ENCODE measurements around the gene DISC1. TPM values are rescaled to one million over a fixed set of nuclear protein-coding genes. Genes with fewer than 3 reads are reported as not detected.

Gene DISC1
- total and polyA plus RNA-seq, 2 of the 13 experiments (the other 11 are each of a cell fraction or from before 2014, with no cell fraction given), result 4.2 to 4.6 TPM

- DNase-seq (ENCODE audit: low spot score), result no peak
- no TSS peak for BruUV-seq (replicated peaks)
- in situ Hi-C loops (cut with HindIII; ENCODE audit: extremely low pct_ligation_motif_present, low pct_unique_long_range_greater_than_20kb), result no loop called here
Measured at GRCh38 chr1:231986631-231987336, 360.2 kb downstream of the DISC1 start.

DNA sequence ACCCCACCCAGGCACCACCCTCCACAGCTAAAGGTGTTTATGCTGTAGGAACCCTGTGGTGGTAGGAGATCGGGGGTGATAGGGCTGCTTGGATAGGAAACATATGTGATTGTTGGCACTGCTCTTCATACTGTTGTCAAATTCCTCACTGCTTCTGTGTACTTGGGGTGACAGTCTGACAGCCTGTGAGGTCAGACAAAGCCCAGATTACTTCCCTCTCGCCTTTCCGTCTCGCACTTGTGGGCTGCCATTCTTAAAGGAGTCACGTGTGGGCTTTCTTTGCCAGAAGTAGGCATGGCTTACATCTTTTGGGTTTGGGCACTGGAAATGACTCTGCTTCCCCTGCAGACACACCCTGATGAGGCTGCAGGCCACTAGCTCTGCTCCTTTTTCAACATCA is 363.8 kb downstream of the DISC1 start:
- WGBS (ENCODE audit: low lambda C conversion rate), result 92% methylated on average over 5 of the region's 5 CpGs
- no peak overlapping the region for H3K9ac ChIP-seq (ENCODE audit: insufficient read depth, low read depth, low read length)
- DNase-seq (ENCODE audit: low spot score), result no peak
- ATAC-seq, result no peak
- POLR2A ChIA-PET, result no interaction called here
- in situ Hi-C loops (cut with HindIII; ENCODE audit: extremely low pct_ligation_motif_present, low pct_unique_long_range_greater_than_20kb) (no loop called here), intact Hi-C loops (cut with micrococcal nuclease; ENCODE audit: unreplicated experiment) (no loop called here)
- H2AFZ ChIP-seq (ENCODE audit: low read length), result no peak overlapping the region
- no peaks in the 10 kb centered on the region for H3K36me3 ChIP-seq (replicated peaks in 1 of 2; ENCODE audit: control insufficient read depth in 1 of 2, insufficient read depth in 2 of 2, low read length in 2 of 2)
- no TSS peak for BruUV-seq (replicated peaks)
- CTCF ChIA-PET (ENCODE audit: low intra/inter-chr PET ratio, low total read pairs), result no interaction called here
- no peak for FAIRE-seq
- no peak overlapping the region for H3K4me3 ChIP-seq (replicated peaks in 1 of 3; ENCODE audit: insufficient read depth in 1 of 3, low read depth in 2 of 3, low read length in 3 of 3)
- no peak overlapping the region for H3K27ac ChIP-seq (ENCODE audit: extremely low read length, insufficient read depth, low read length)
- H3K4me2 ChIP-seq (ENCODE audit: low read depth, low read length), result no peak overlapping the region
- no peaks in the 10 kb centered on the region for H3K9me3 ChIP-seq (ENCODE audit: low read length)
- no peaks in the 10 kb centered on the region for H3K79me2 ChIP-seq (ENCODE audit: insufficient read depth, low read length)
- H3K27me3 ChIP-seq (ENCODE audit: control insufficient read depth in 1 of 2, insufficient read depth in 2 of 2, low read length in 2 of 2), result no peaks in the 10 kb centered on the region
- H4K20me1 ChIP-seq (ENCODE audit: insufficient read depth, low read length), result no peaks in the 10 kb centered on the region
- H3K4me1 ChIP-seq (ENCODE audit: insufficient read depth, low read length), result no peaks in the 10 kb centered on the region
- no peak for TF ChIP-seq ZNF263 (CRISPR knock-in tag; IDR thresholded peaks at IDR 0.05)
- no peak for TF ChIP-seq HOXD1 (CRISPR knock-in tag; IDR thresholded peaks at IDR 0.05)
- TF ChIP-seq ZFP90 (CRISPR knock-in tag; IDR thresholded peaks at IDR 0.05; ENCODE audit: borderline replicate concordance), result no peak
- no peak for TF ChIP-seq RARG (CRISPR knock-in tag; IDR thresholded peaks at IDR 0.05; ENCODE audit: low read depth)
- no peak for TF ChIP-seq ZNF17 (CRISPR knock-in tag; IDR thresholded peaks at IDR 0.05)
- no peak for TF ChIP-seq SMYD3 (CRISPR knock-in tag; IDR thresholded peaks at IDR 0.05)
- TF ChIP-seq, protein P1, sequence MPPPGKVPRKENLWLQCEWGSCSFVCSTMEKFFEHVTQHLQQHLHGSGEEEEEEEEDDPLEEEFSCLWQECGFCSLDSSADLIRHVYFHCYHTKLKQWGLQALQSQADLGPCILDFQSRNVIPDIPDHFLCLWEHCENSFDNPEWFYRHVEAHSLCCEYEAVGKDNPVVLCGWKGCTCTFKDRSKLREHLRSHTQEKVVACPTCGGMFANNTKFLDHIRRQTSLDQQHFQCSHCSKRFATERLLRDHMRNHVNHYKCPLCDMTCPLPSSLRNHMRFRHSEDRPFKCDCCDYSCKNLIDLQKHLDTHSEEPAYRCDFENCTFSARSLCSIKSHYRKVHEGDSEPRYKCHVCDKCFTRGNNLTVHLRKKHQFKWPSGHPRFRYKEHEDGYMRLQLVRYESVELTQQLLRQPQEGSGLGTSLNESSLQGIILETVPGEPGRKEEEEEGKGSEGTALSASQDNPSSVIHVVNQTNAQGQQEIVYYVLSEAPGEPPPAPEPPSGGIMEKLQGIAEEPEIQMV (CRISPR knock-in tag; IDR thresholded peaks at IDR 0.05; ENCODE audit: low read depth), result no peak
- no peak for TF ChIP-seq ZNF660 (CRISPR knock-in tag; IDR thresholded peaks at IDR 0.05; ENCODE audit: borderline replicate concordance, low read depth)
- TF ChIP-seq ZNF281 (CRISPR knock-in tag; IDR thresholded peaks at IDR 0.05; ENCODE audit: borderline replicate concordance), result no peak
- no peak for TF ChIP-seq NKX3-1 (CRISPR knock-in tag; IDR thresholded peaks at IDR 0.05)
- no peak for TF ChIP-seq ZFP62 (CRISPR knock-in tag; IDR thresholded peaks at IDR 0.05)
- TF ChIP-seq ZBTB20 (CRISPR knock-in tag; IDR thresholded peaks at IDR 0.05; ENCODE audit: borderline replicate concordance, low read depth), result no peak
- TF ChIP-seq HMGA1 (CRISPR knock-in tag; conservative IDR thresholded peaks at IDR 0.05), result no peak
- TF ChIP-seq KAT2B (IDR thresholded peaks at IDR 0.05; ENCODE audit: borderline replicate concordance, low read depth, low read length), result no peak

More at GRCh38 chr1:231986631-231987336, 360.2 kb downstream of the DISC1 start:
- no peak overlapping the region for H3K4me3 ChIP-seq (replicated peaks in 1 of 3; ENCODE audit: insufficient read depth in 1 of 3, low read depth in 2 of 3, low read length in 3 of 3)
- intact Hi-C loops (cut with micrococcal nuclease; ENCODE audit: unreplicated experiment), result loop anchor here (10.0 kb wide), 1 partner anchor 122 kb away; no protein-coding TSS in a partner anchor
- no peak overlapping the region for H3K4me2 ChIP-seq (ENCODE audit: low read depth, low read length)
- no peaks in the 10 kb centered on the region for H3K9me3 ChIP-seq (ENCODE audit: low read length)
- H3K36me3 ChIP-seq (replicated peaks in 1 of 2; ENCODE audit: control insufficient read depth in 1 of 2, insufficient read depth in 2 of 2, low read length in 2 of 2), result no peaks in the 10 kb centered on the region
- H2AFZ ChIP-seq (ENCODE audit: low read length), result no peak overlapping the region
- H3K4me1 ChIP-seq (ENCODE audit: insufficient read depth, low read length), result no peaks in the 10 kb centered on the region
- H3K27me3 ChIP-seq (ENCODE audit: control insufficient read depth in 1 of 2, insufficient read depth in 2 of 2, low read length in 2 of 2), result no peaks in the 10 kb centered on the region
- FAIRE-seq, result no peak
- POLR2A ChIA-PET, result no interaction called here
- TF ChIP-seq RFX1 (IDR thresholded peaks at IDR 0.05) (no peak), CEBPB (IDR thresholded peaks at IDR 0.05; ENCODE audit: borderline replicate concordance, low read depth, low read length) (peak; percentile 35; the same call in 1 of the 2 replicates)
- no peak overlapping the region for H3K27ac ChIP-seq (ENCODE audit: extremely low read length, insufficient read depth, low read length)
- 82% methylated on average over 8 of the region's 8 CpGs for WGBS (ENCODE audit: low lambda C conversion rate)
- CTCF ChIA-PET (ENCODE audit: low intra/inter-chr PET ratio, low total read pairs), result no interaction called here
- no peak overlapping the region for H3K9ac ChIP-seq (ENCODE audit: insufficient read depth, low read depth, low read length)
- H4K20me1 ChIP-seq (ENCODE audit: insufficient read depth, low read length), result no peaks in the 10 kb centered on the region
- H3K79me2 ChIP-seq (ENCODE audit: insufficient read depth, low read length), result no peaks in the 10 kb centered on the region
- no peak for ATAC-seq
